Activated CD4-positive, alpha-beta T cell treated with anti-CD3 and anti-CD28 coated beads, Interleukin-2, Interleukin-4, amounts not matched to agents 100 ng/mL and 50 ng/mL, durations not matched to agents 16 hours and 8 hours (primary cell): Measurements from ENCODE around the gene JARID2.

Experiments used
- DNase-seq: peaks from one replicate; pipeline ENCODE4 v3.0.0-alpha.2; 2020; ENCODE audit warnings: low spot score

Gene JARID2

GRCh38 chr6:15247500-15248450 lies 1.9 kb downstream of the JARID2 start:
- peak; percentile 51 for DNase-seq

GRCh38 chr6:15248451-15249370 lies 2.8 kb downstream of the JARID2 start:
- DNase-seq: peak; percentile 99

- no peak for DNase-seq
These were observed 3.6 kb downstream of the JARID2 start for GRCh38 chr6:15249371-15250019.

GRCh38 chr6:15250187-15251168 lies 4.6 kb downstream of the JARID2 start:
- no peak for DNase-seq

GRCh38 chr6:15252195-15252594 lies 6.3 kb downstream of the JARID2 start:
- no peak for DNase-seq

GRCh38 chr6:15253203-15254022 lies 7.5 kb downstream of the JARID2 start:
- peak; percentile 54 for DNase-seq

GRCh38 chr6:15254070-15254975 lies 8.5 kb downstream of the JARID2 start:
- no peak for DNase-seq

- peak; percentile 59 for DNase-seq
These were observed 9.6 kb downstream of the JARID2 start for GRCh38 chr6:15255481-15255880.

GRCh38 chr6:15255909-15256395 lies 10.1 kb downstream of the JARID2 start:
- DNase-seq: no peak

GRCh38 chr6:15256538-15257271 lies 10.8 kb downstream of the JARID2 start:
- DNase-seq: no peak

GRCh38 chr6:15257357-15258132 lies 11.7 kb downstream of the JARID2 start:
- no peak for DNase-seq

- DNase-seq: no peak
These were observed 13.9 kb downstream of the JARID2 start for GRCh38 chr6:15259766-15260098.

GRCh38 chr6:15260099-15260821 lies 14.4 kb downstream of the JARID2 start:
- DNase-seq: no peak

GRCh38 chr6:15263780-15264374 lies 18.0 kb downstream of the JARID2 start:
- DNase-seq: no peak

- DNase-seq: no peak
These were observed 18.5 kb downstream of the JARID2 start for GRCh38 chr6:15264412-15264811.
